NB4 (cell line): ENCODE data around the gene GCK.

Experiments
- CTCF ChIP-seq: IDR thresholded peaks from one replicate; pipeline ENCODE4 v1.5.1; 2012; ENCODE audit warnings: low read depth, low read length
- MYC ChIP-seq: IDR thresholded peaks from 2 replicates; pipeline ENCODE4 v1.6.1; 2011; ENCODE audit warnings: low read depth, low read length
- POLR2A ChIP-seq: IDR thresholded peaks from 2 replicates; pipeline ENCODE4 v1.6.1; 2011; ENCODE audit warnings: mild to moderate bottlenecking; ENCODE audit not compliant: insufficient read length; ENCODE audit errors: extremely low read depth
- TF ChIP-seq, protein P1 (sequence below): IDR thresholded peaks from 2 replicates; pipeline ENCODE4 v1.6.1; 2011; ENCODE audit warnings: low read depth, low read length

- TF ChIP-seq CTCF (no peak), POLR2A (no peak), MYC (no peak)
- TF ChIP-seq, protein P1, sequence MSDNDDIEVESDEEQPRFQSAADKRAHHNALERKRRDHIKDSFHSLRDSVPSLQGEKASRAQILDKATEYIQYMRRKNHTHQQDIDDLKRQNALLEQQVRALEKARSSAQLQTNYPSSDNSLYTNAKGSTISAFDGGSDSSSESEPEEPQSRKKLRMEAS, result no peak
Measured at GRCh38 chr7:44133295-44133694, 55.9 kb downstream of the GCK start.
